Body of pancreas (tissue), 4 donors: ENCODE results near the gene PRKG1.

Experiments
- CTCF ChIP-seq, 7 experiments: fragments of 450-650 bp in 4 of 7; fragments of 200-600 bp in 3 of 7; sonication (generic) in 3 of 7; IDR thresholded peaks; one replicate each; pipeline ENCODE4 v1.5.1; 2016 to 2019; ENCODE audit warnings: antibody characterized with exemption in 7 of 7
- POLR2A ChIP-seq, 3 donors: fragments of 450-650 bp; IDR thresholded peaks; one replicate each; pipeline ENCODE4 v1.6.1; 2016; ENCODE audit warnings: antibody characterized with exemption in 3 of 3, mild to moderate bottlenecking in 2 of 3

- TF ChIP-seq POLR2A (IDR thresholded peaks at IDR 0.05), result no peak
- no peak for TF ChIP-seq CTCF (IDR thresholded peaks at IDR 0.05)
Observed at GRCh38 chr10:51063166-51063565, 11.1 kb upstream of the PRKG1 start.
